GM23338 (cell line): ENCODE data around the gene PRMT3. TPM values are rescaled to one million over a fixed set of nuclear protein-coding genes. Genes with fewer than 3 reads are reported as not detected.

ENCODE experiments used
- ATAC-seq: fragments of 200-7000 bp; cut with Tn5 transposase; 3 replicates; pipeline ENCODE4 v1.9.1; 2020
- DNase-seq: peaks from one replicate; pipeline ENCODE4 v3.0.0-alpha.2; 2015; ENCODE audit warnings: low spot score
- H2AFZ ChIP-seq: fragments of 200-600 bp; sonication (generic); 2 replicates; pipeline ENCODE4 v1.8.0; 2016; ENCODE audit warnings: antibody characterized with exemption, mild to moderate bottlenecking, moderate library complexity
- H3F3A ChIP-seq: fragments of 200-600 bp; sonication (generic); replicated peaks from 2 replicates; pipeline ENCODE4 v1.8.0; 2017; ENCODE audit warnings: antibody characterized with exemption, mixed run types, low read depth
- H3K27ac ChIP-seq: fragments of 200-600 bp; sonication (generic); 2 replicates; pipeline ENCODE4 v1.6.1; 2016; ENCODE audit warnings: low read depth
- H3K27me3 ChIP-seq: fragments of 200-600 bp; sonication (generic); 2 replicates; pipeline ENCODE4 v1.8.0; 2016; ENCODE audit warnings: mild to moderate bottlenecking, mixed run types, moderate library complexity; ENCODE audit not compliant: insufficient read depth
- H3K36me3 ChIP-seq: fragments of 200-600 bp; sonication (generic); 2 replicates; pipeline ENCODE4 v1.8.0; 2016; ENCODE audit warnings: mild to moderate bottlenecking; ENCODE audit not compliant: insufficient read depth
- H3K4me1 ChIP-seq: fragments of 200-600 bp; sonication (generic); 2 replicates; pipeline ENCODE4 v1.8.0; 2016; ENCODE audit warnings: mild to moderate bottlenecking, moderate library complexity; ENCODE audit not compliant: insufficient read depth
- H3K4me2 ChIP-seq: fragments of 200-600 bp; sonication (generic); 2 replicates; pipeline ENCODE4 v1.7.1; 2017; ENCODE audit warnings: mixed run types
- H3K4me3 ChIP-seq: fragments of 200-600 bp; sonication (generic); 2 replicates; pipeline ENCODE4 v1.6.1; 2016; ENCODE audit warnings: mixed run types
- H3K79me2 ChIP-seq: fragments of 200-600 bp; sonication (generic); replicated peaks from 2 replicates; pipeline ENCODE4 v1.8.0; 2017; ENCODE audit warnings: mild to moderate bottlenecking; ENCODE audit not compliant: insufficient read depth
- H3K9me2 ChIP-seq: fragments of 200-600 bp; sonication (generic); 2 replicates; pipeline ENCODE4 v1.8.0; 2017; ENCODE audit not compliant: insufficient read depth
- H4K20me1 ChIP-seq: fragments of 200-600 bp; sonication (generic); replicated peaks from 2 replicates; pipeline ENCODE4 v1.8.0; 2017; ENCODE audit warnings: mild to moderate bottlenecking; ENCODE audit not compliant: insufficient read depth
- H3K27ac Mint-ChIP-seq: 2 replicates; pipeline ENCODE4 v1.8.0; 2020; ENCODE audit warnings: inconsistent platforms, mild to moderate bottlenecking, moderate library complexity, mixed read lengths
- H3K27me3 Mint-ChIP-seq: 3 replicates; pipeline ENCODE4 v1.8.0; 2022; ENCODE audit warnings: low read depth, mild to moderate bottlenecking, moderate library complexity, mixed read lengths, inconsistent platforms; ENCODE audit not compliant: insufficient read depth, poor library complexity
- H3K36me3 Mint-ChIP-seq: 3 replicates; pipeline ENCODE4 v1.8.0; 2021; ENCODE audit warnings: low read depth, mild to moderate bottlenecking, inconsistent platforms, moderate library complexity, mixed read lengths
- H3K4me1 Mint-ChIP-seq: 3 replicates; pipeline ENCODE4 v1.8.0; 2020; ENCODE audit warnings: mild to moderate bottlenecking, inconsistent platforms, mixed read lengths
- H3K4me3 Mint-ChIP-seq: 3 replicates; pipeline ENCODE4 v1.8.0; 2021; ENCODE audit warnings: moderate library complexity, mild to moderate bottlenecking, inconsistent platforms, mixed read lengths
- H3K9me3 Mint-ChIP-seq: 3 replicates; pipeline ENCODE4 v1.8.0; 2020; ENCODE audit warnings: moderate library complexity, mild to moderate bottlenecking, inconsistent platforms, mixed read lengths
- JUNB ChIP-seq: IDR thresholded peaks from one replicate; pipeline ENCODE4 v1.6.1; 2016; ENCODE audit warnings: antibody characterized with exemption; ENCODE audit not compliant: unreplicated experiment
- STAT1 ChIP-seq: IDR thresholded peaks from one replicate; pipeline ENCODE4 v1.6.1; 2016; ENCODE audit warnings: antibody characterized with exemption; ENCODE audit not compliant: unreplicated experiment
- ZNF114 ChIP-seq: fragments of 250-450 bp; sonication (Bioruptor Pico); IDR thresholded peaks from 2 replicates; pipeline ENCODE4 v1.5.0; 2020; ENCODE audit warnings: mild to moderate bottlenecking, moderate library complexity
- ZNF331 ChIP-seq: fragments of 250-450 bp; sonication (Bioruptor Pico); IDR thresholded peaks from 2 replicates; pipeline ENCODE4 v1.5.0; 2020; ENCODE audit warnings: low read depth, mild to moderate bottlenecking, moderate library complexity
- polyA plus RNA-seq: library from polyadenylated mRNA; unstranded; fragments of >200 nt; fragmentation: Nextera tagmentation; extraction: Ambion mirVana; gene quantifications from 2 replicates; pipeline ENCODE4 v1.2.1, GENCODE V29; 2016
- total RNA-seq: library from RNA; depleted of rRNA; stranded (reverse); fragments of >200 nt; shearing (Covaris generic); gene quantifications from 2 replicates; pipeline ENCODE4 v1.2.3, GENCODE V29; 2014
- TF ChIP-seq, protein P1 (sequence below): IDR thresholded peaks from one replicate; pipeline ENCODE4 v1.6.1; 2018; ENCODE audit warnings: antibody characterized with exemption; ENCODE audit not compliant: unreplicated experiment
- TF ChIP-seq, protein P2 (sequence below), 2 experiments: fragments of 200-600 bp in 1 of 2; sonication (generic) in 1 of 2; conservative IDR thresholded peaks; 2 replicates each; pipeline versions ENCODE4 v1.5.1 to v1.6.1; 2016 to 2017; ENCODE audit warnings: antibody characterized with exemption in 2 of 2, low read depth in 2 of 2, mild to moderate bottlenecking in 2 of 2, moderate library complexity in 1 of 2
- TF ChIP-seq, protein P3 (sequence below): fragments of 250-450 bp; sonication (Bioruptor Pico); IDR thresholded peaks from 2 replicates; pipeline ENCODE4 v1.5.0; 2020; ENCODE audit warnings: mild to moderate bottlenecking, moderate library complexity

The PRMT3 gene
- total and polyA plus RNA-seq, 2 experiments from 2014 or later = 19.0 to 35.0 TPM

DNA sequence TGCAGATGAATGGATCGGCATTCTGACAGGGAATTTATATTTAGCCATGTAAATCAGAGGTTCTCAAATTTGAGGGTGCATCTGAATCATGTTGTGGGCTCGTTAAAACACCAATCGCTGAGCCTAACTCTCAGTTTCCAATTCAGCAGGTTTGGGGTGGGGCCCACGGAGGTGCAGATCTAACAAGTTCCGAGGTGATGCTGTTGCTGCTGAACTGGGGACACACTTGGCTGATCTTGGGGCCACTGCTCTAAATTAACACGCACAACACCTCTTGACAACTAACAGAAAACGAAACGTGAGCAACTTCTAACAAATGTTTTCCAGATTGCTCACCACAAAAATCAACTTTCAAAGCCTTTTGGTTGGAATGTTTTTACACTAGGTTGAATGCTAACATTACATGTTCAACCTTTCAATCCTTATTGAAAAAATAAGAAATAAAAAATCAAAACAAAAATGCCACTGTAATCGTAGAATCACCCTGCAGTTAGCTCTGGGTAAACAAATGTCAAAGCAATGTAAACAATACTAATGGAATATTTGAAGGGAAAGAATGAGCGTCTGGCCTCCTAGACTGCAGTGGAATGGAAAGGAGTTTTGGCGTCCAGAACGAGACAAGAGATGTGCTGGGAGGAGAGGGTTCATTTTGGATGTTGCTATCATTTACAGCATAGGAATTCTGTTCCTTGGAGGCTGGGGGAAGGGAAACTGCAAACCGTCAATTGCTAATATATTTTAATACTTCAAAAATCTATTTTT, 143.6 kb downstream of the PRMT3 start (continued):
- TF ChIP-seq, protein P1, sequence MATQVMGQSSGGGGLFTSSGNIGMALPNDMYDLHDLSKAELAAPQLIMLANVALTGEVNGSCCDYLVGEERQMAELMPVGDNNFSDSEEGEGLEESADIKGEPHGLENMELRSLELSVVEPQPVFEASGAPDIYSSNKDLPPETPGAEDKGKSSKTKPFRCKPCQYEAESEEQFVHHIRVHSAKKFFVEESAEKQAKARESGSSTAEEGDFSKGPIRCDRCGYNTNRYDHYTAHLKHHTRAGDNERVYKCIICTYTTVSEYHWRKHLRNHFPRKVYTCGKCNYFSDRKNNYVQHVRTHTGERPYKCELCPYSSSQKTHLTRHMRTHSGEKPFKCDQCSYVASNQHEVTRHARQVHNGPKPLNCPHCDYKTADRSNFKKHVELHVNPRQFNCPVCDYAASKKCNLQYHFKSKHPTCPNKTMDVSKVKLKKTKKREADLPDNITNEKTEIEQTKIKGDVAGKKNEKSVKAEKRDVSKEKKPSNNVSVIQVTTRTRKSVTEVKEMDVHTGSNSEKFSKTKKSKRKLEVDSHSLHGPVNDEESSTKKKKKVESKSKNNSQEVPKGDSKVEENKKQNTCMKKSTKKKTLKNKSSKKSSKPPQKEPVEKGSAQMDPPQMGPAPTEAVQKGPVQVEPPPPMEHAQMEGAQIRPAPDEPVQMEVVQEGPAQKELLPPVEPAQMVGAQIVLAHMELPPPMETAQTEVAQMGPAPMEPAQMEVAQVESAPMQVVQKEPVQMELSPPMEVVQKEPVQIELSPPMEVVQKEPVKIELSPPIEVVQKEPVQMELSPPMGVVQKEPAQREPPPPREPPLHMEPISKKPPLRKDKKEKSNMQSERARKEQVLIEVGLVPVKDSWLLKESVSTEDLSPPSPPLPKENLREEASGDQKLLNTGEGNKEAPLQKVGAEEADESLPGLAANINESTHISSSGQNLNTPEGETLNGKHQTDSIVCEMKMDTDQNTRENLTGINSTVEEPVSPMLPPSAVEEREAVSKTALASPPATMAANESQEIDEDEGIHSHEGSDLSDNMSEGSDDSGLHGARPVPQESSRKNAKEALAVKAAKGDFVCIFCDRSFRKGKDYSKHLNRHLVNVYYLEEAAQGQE = no peak
- TF ChIP-seq, protein P2, sequence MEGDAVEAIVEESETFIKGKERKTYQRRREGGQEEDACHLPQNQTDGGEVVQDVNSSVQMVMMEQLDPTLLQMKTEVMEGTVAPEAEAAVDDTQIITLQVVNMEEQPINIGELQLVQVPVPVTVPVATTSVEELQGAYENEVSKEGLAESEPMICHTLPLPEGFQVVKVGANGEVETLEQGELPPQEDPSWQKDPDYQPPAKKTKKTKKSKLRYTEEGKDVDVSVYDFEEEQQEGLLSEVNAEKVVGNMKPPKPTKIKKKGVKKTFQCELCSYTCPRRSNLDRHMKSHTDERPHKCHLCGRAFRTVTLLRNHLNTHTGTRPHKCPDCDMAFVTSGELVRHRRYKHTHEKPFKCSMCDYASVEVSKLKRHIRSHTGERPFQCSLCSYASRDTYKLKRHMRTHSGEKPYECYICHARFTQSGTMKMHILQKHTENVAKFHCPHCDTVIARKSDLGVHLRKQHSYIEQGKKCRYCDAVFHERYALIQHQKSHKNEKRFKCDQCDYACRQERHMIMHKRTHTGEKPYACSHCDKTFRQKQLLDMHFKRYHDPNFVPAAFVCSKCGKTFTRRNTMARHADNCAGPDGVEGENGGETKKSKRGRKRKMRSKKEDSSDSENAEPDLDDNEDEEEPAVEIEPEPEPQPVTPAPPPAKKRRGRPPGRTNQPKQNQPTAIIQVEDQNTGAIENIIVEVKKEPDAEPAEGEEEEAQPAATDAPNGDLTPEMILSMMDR (conservative IDR thresholded peaks at IDR 0.05; ENCODE audit: low read depth in 2 of 2) = no peak
- TF ChIP-seq ZNF331 (CRISPR knock-in tag) (no peak), STAT1 (no peak), ZNF114 (CRISPR knock-in tag) (no peak)

DNA sequence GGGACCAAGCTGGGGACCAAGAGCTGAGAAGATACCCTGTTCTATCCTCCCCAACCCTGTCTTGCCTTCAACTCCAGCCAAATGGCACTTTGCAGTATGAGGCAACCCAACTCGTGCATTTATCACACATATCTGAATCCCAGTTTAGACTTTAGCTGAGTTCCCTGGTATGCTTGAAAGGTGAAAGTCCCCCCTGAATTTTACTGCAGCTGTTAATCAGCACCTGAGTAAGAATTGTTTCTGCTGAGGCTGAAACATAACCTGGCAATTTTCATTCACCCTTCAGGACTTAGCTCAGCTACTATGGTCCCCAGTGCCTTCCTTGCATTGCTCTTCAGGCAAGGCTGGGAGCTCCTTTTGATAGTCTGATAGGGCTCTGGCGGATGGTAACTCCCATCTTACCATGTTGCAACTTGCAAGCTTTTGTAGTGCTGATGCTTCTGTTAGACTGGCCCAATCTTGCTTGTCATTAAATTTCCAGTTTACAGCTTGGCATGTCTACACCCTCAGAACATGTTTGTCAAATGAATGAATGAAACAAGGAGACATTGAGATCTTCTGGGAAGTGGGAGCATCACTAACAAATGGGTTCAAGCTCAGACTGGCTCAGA, 147.9 kb downstream of the PRMT3 start:
- Histone ChIP-seq H2AFZ (no peak overlapping the region), H3F3A (no peaks in the 10 kb centered on the region), H3K4me1 (no peaks in the 10 kb centered on the region), H3K4me3 (no peak overlapping the region), H3K4me2 (no peak overlapping the region), H3K9me2 (no peaks in the 10 kb centered on the region), H4K20me1 (no peaks in the 10 kb centered on the region), H3K36me3 (no peaks in the 10 kb centered on the region), H3K27me3 (no peaks in the 10 kb centered on the region), H3K27ac (no peak overlapping the region), H3K79me2 (no peaks in the 10 kb centered on the region)
- no peak for ATAC-seq
- peaks cover 22% of the 10 kb centered on the region for H3K9me3 Mint-ChIP-seq
- H3K27me3 Mint-ChIP-seq = no peaks in the 10 kb centered on the region
- peaks cover 6% of the 10 kb centered on the region; the same call in 2 of the 3 replicates for H3K4me1 Mint-ChIP-seq
- no peak overlapping the region for H3K27ac Mint-ChIP-seq
- peaks cover 13% of the 10 kb centered on the region for H3K36me3 Mint-ChIP-seq
- TF ChIP-seq ZNF114 (CRISPR knock-in tag) = no peak
- no peak for TF ChIP-seq JUNB
- TF ChIP-seq, protein P3, sequence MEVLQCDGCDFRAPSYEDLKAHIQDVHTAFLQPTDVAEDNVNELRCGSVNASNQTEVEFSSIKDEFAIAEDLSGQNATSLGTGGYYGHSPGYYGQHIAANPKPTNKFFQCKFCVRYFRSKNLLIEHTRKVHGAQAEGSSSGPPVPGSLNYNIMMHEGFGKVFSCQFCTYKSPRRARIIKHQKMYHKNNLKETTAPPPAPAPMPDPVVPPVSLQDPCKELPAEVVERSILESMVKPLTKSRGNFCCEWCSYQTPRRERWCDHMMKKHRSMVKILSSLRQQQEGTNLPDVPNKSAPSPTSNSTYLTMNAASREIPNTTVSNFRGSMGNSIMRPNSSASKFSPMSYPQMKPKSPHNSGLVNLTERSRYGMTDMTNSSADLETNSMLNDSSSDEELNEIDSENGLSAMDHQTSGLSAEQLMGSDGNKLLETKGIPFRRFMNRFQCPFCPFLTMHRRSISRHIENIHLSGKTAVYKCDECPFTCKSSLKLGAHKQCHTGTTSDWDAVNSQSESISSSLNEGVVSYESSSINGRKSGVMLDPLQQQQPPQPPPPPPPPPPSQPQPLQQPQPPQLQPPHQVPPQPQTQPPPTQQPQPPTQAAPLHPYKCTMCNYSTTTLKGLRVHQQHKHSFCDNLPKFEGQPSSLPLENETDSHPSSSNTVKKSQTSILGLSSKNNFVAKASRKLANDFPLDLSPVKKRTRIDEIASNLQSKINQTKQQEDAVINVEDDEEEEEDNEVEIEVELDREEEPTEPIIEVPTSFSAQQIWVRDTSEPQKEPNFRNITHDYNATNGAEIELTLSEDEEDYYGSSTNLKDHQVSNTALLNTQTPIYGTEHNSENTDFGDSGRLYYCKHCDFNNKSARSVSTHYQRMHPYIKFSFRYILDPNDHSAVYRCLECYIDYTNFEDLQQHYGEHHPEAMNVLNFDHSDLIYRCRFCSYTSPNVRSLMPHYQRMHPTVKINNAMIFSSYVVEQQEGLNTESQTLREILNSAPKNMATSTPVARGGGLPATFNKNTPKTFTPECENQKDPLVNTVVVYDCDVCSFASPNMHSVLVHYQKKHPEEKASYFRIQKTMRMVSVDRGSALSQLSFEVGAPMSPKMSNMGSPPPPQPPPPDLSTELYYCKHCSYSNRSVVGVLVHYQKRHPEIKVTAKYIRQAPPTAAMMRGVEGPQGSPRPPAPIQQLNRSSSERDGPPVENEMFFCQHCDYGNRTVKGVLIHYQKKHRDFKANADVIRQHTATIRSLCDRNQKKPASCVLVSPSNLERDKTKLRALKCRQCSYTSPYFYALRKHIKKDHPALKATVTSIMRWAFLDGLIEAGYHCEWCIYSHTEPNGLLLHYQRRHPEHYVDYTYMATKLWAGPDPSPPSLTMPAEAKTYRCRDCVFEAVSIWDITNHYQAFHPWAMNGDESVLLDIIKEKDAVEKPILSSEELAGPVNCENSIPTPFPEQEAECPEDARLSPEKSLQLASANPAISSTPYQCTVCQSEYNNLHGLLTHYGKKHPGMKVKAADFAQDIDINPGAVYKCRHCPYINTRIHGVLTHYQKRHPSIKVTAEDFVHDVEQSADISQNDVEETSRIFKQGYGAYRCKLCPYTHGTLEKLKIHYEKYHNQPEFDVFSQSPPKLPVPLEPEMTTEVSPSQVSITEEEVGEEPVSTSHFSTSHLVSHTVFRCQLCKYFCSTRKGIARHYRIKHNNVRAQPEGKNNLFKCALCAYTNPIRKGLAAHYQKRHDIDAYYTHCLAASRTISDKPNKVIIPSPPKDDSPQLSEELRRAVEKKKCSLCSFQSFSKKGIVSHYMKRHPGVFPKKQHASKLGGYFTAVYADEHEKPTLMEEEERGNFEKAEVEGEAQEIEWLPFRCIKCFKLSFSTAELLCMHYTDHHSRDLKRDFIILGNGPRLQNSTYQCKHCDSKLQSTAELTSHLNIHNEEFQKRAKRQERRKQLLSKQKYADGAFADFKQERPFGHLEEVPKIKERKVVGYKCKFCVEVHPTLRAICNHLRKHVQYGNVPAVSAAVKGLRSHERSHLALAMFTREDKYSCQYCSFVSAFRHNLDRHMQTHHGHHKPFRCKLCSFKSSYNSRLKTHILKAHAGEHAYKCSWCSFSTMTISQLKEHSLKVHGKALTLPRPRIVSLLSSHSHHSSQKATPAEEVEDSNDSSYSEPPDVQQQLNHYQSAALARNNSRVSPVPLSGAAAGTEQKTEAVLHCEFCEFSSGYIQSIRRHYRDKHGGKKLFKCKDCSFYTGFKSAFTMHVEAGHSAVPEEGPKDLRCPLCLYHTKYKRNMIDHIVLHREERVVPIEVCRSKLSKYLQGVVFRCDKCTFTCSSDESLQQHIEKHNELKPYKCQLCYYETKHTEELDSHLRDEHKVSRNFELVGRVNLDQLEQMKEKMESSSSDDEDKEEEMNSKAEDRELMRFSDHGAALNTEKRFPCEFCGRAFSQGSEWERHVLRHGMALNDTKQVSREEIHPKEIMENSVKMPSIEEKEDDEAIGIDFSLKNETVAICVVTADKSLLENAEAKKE (CRISPR knock-in tag) = no peak
- TF ChIP-seq ZNF331 (CRISPR knock-in tag) = no peak
- no peak for DNase-seq
- no peak overlapping the region for H3K4me3 Mint-ChIP-seq
